Right lobe of liver (tissue), 4 donors: ENCODE results near the gene RND2.

ENCODE experiments used
- CTCF ChIP-seq, 4 donors: fragments of 200-600 bp in 3 of 4; fragments of 450-650 bp in 1 of 4; IDR thresholded peaks; one replicate each; pipeline versions ENCODE4 v1.5.1 to v1.8.0; 2016 to 2022; ENCODE audit warnings: antibody characterized with exemption in 4 of 4, mild to moderate bottlenecking in 2 of 4
- POLR2A ChIP-seq: fragments of 450-650 bp; IDR thresholded peaks from one replicate; pipeline ENCODE4 v1.6.1; 2017; ENCODE audit warnings: antibody characterized with exemption, mild to moderate bottlenecking
- donor health status: DM: no; HTN: no; CAD: no.
- donor health status: DM: no; HTN: no; CAD: no.
- donor health status: DM: no; HTN: yes; CAD: no.

- TF ChIP-seq POLR2A (no peak), CTCF (IDR thresholded peaks at IDR 0.05) (no peak)
These were observed 49.8 kb downstream of the RND2 start for GRCh38 chr17:43074869-43075268.
